IPS-18a (cell line): ENCODE results near the gene GCK.

Experiments used
- H3K27ac ChIP-seq: one replicate; pipeline ENCODE4 v1.5.1; 2013; ENCODE audit warnings: low read length
- H3K27me3 ChIP-seq: one replicate; pipeline ENCODE4 v1.6.1; 2013; ENCODE audit warnings: mild to moderate bottlenecking, low read length; ENCODE audit not compliant: control insufficient read depth, insufficient read depth
- H3K36me3 ChIP-seq: one replicate; pipeline ENCODE4 v1.6.1; 2013; ENCODE audit warnings: low read depth, low read length; ENCODE audit not compliant: control insufficient read depth
- H3K4me1 ChIP-seq: one replicate; pipeline ENCODE4 v1.6.1; 2013; ENCODE audit warnings: low read depth, low read length; ENCODE audit not compliant: control insufficient read depth
- H3K4me3 ChIP-seq: one replicate; pipeline ENCODE4 v1.5.1; 2013; ENCODE audit warnings: low read length
- H3K9ac ChIP-seq: one replicate; pipeline ENCODE4 v1.6.1; 2013; ENCODE audit warnings: mild to moderate bottlenecking, low read length, moderate library complexity
- H3K9me3 ChIP-seq: one replicate; pipeline ENCODE4 v1.6.1; 2013; ENCODE audit warnings: low read depth, low read length; ENCODE audit not compliant: control insufficient read depth

Gene GCK

GRCh38 chr7:44228571-44229350 is 39.5 kb upstream of the GCK start:
- H3K27me3 ChIP-seq: no peaks in the 10 kb centered on the region
- no peak overlapping the region for H3K4me3 ChIP-seq
- H3K9ac ChIP-seq: no peak overlapping the region
- no peaks in the 10 kb centered on the region for H3K9me3 ChIP-seq
- H3K4me1 ChIP-seq: peaks cover 3% of the 10 kb centered on the region
- no peak overlapping the region for H3K27ac ChIP-seq
- no peaks in the 10 kb centered on the region for H3K36me3 ChIP-seq

GRCh38 chr7:44227911-44228310 is 38.7 kb upstream of the GCK start:
- no peak overlapping the region for H3K9ac ChIP-seq
- H3K27ac ChIP-seq: no peak overlapping the region
- no peaks in the 10 kb centered on the region for H3K9me3 ChIP-seq
- peaks cover 5% of the 10 kb centered on the region for H3K4me1 ChIP-seq
- no peak overlapping the region for H3K4me3 ChIP-seq
- no peaks in the 10 kb centered on the region for H3K27me3 ChIP-seq
- no peaks in the 10 kb centered on the region for H3K36me3 ChIP-seq

GRCh38 chr7:44226396-44226753 is 37.1 kb upstream of the GCK start:
- Histone ChIP-seq H3K36me3 (no peaks in the 10 kb centered on the region), H3K9me3 (no peaks in the 10 kb centered on the region), H3K27me3 (no peaks in the 10 kb centered on the region), H3K9ac (no peak overlapping the region), H3K4me1 (peaks cover 5% of the 10 kb centered on the region), H3K27ac (no peak overlapping the region), H3K4me3 (no peak overlapping the region)

- H3K9me3 ChIP-seq: no peaks in the 10 kb centered on the region
- H3K9ac ChIP-seq: no peak overlapping the region
- no peak overlapping the region for H3K27ac ChIP-seq
- H3K4me3 ChIP-seq: no peak overlapping the region
- H3K27me3 ChIP-seq: no peaks in the 10 kb centered on the region
- peaks cover 5% of the 10 kb centered on the region for H3K4me1 ChIP-seq
- H3K36me3 ChIP-seq: no peaks in the 10 kb centered on the region
Measured at GRCh38 chr7:44225566-44226395, 36.5 kb upstream of the GCK start.

- Histone ChIP-seq H3K27ac (no peak overlapping the region), H3K4me1 (peaks cover 5% of the 10 kb centered on the region), H3K36me3 (no peaks in the 10 kb centered on the region), H3K9ac (no peak overlapping the region), H3K4me3 (no peak overlapping the region), H3K9me3 (no peaks in the 10 kb centered on the region), H3K27me3 (no peaks in the 10 kb centered on the region)
Measured at GRCh38 chr7:44224974-44225565, 35.8 kb upstream of the GCK start.

- Histone ChIP-seq H3K27me3 (no peaks in the 10 kb centered on the region), H3K36me3 (no peaks in the 10 kb centered on the region), H3K4me1 (peaks cover 5% of the 10 kb centered on the region), H3K4me3 (no peak overlapping the region), H3K9me3 (no peaks in the 10 kb centered on the region), H3K9ac (no peak overlapping the region), H3K27ac (no peak overlapping the region)
Measured at GRCh38 chr7:44224080-44224973, 35.1 kb upstream of the GCK start.

GRCh38 chr7:44223362-44224079 is 34.3 kb upstream of the GCK start:
- Histone ChIP-seq H3K9me3 (no peaks in the 10 kb centered on the region), H3K4me3 (no peak overlapping the region), H3K27ac (no peak overlapping the region), H3K4me1 (peaks cover 8% of the 10 kb centered on the region), H3K27me3 (no peaks in the 10 kb centered on the region), H3K36me3 (no peaks in the 10 kb centered on the region), H3K9ac (no peak overlapping the region)

- H3K27me3 ChIP-seq: no peaks in the 10 kb centered on the region
- no peak overlapping the region for H3K9ac ChIP-seq
- no peaks in the 10 kb centered on the region for H3K36me3 ChIP-seq
- no peak overlapping the region for H3K27ac ChIP-seq
- no peak overlapping the region for H3K4me3 ChIP-seq
- no peaks in the 10 kb centered on the region for H3K9me3 ChIP-seq
- H3K4me1 ChIP-seq: peaks cover 11% of the 10 kb centered on the region
Measured at GRCh38 chr7:44222776-44223261, 33.6 kb upstream of the GCK start.

- Histone ChIP-seq H3K36me3 (no peaks in the 10 kb centered on the region), H3K27me3 (no peaks in the 10 kb centered on the region), H3K4me1 (peaks cover 11% of the 10 kb centered on the region)
Measured at GRCh38 chr7:44222074-44222473, 32.8 kb upstream of the GCK start.

GRCh38 chr7:44221231-44221791 is 32.1 kb upstream of the GCK start:
- Histone ChIP-seq H3K4me3 (no peak overlapping the region), H3K27me3 (no peaks in the 10 kb centered on the region), H3K9ac (no peak overlapping the region), H3K27ac (no peak overlapping the region), H3K9me3 (no peaks in the 10 kb centered on the region), H3K36me3 (no peaks in the 10 kb centered on the region), H3K4me1 (peaks cover 11% of the 10 kb centered on the region)

More at GRCh38 chr7:44222074-44222473, 32.8 kb upstream of the GCK start:
- no peak overlapping the region for H3K27ac ChIP-seq
- no peaks in the 10 kb centered on the region for H3K9me3 ChIP-seq
- H3K9ac ChIP-seq: no peak overlapping the region
- H3K4me3 ChIP-seq: no peak overlapping the region
